HG02938 (cell line): Measurements from ENCODE around the gene SCN9A.
"Not testable (repeated sequence)": the region's sequence is repeated elsewhere in the genome, so short reads cannot be mapped to it uniquely, and the experiment has no call there.

ENCODE experiments used
- ATAC-seq: cut with Tn5 transposase; IDR thresholded peaks from one replicate; pipeline ENCODE4 v1.9.1; 2021; ENCODE audit warnings: mild to moderate bottlenecking, moderate library complexity; ENCODE audit not compliant: unreplicated experiment

The SCN9A gene

DNA sequence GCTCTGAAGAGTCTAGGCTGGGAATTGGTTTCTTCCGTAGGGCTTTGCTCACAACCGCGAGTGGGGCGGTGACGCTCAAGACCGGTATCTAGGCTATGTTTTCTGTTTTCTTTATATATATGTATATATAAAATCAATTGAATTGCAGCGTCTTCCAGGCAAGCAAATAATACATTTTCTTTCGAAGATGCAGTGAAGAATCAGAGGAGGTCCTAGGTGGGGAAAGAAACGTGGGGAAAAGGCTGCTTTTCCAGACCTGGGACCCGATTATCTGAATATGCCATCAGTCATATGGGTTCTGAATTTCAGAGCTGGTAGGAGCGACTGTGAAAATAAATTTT is 714 bp upstream of the SCN9A start:
- no peak for ATAC-seq

DNA sequence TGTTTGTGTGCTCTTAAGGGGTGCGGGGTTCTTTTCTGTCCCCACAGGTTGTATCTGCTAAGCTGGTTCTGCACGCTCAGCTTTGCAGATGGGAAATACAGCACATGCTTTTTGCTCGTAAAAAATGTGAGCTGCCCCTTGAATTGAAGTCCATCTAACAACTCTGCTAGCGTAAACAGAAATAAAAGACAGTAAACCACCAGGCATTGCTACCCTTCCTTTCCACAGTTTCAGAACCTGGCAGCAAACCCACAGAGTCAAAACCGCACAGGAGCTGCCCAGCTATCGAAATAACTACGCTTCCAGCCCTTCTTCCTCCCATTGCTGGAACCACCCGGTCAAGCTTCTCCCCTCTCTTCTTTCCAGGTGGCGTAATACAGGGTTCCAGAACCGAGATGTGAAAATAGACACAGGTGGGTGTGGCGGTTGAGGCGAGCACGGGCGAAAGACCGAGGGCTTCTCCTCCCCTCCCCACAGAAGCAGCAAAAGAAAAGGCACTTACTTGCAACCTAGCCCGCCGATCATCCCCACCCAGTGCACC is 479 bp downstream of the SCN9A start:
- ATAC-seq, result no peak

DNA sequence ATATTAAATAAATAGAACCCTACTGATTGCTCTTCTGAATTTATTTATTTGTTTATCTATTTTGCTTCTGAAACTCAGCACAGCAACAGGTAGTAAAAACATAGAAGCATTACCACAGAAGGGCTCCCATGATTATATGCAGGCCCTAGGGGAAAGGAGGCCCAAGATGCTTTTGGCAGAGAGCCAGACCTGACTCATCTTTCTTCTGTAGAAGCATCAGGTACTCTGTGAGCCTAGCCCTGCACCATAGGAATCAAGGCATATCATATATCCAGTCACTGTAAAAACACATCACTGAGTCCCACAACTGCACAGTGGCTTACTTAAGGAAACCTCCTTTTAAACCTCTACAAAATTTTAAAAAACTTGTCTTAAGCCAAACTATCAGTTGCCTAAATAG is 1.8 kb downstream of the SCN9A start:
- no peak for ATAC-seq

DNA sequence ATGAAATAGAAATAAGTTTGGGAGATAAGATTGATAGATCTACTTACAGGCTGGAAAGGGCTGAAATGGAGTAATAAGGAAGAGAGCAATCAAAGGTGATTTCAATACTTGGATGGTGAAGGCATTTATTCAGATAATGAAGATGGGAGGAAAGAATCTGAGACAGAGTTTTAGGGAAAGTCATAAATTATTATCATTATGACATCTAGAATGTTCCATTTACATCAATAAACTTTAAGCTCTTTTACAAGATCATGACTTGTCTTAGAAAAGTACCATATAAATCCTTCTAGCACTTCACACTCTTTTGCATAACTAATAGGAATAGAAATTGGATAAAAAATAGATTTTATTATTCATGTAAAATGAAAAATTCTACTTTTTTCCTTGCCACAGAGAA is 2.2 kb downstream of the SCN9A start:
- ATAC-seq, result no peak

DNA sequence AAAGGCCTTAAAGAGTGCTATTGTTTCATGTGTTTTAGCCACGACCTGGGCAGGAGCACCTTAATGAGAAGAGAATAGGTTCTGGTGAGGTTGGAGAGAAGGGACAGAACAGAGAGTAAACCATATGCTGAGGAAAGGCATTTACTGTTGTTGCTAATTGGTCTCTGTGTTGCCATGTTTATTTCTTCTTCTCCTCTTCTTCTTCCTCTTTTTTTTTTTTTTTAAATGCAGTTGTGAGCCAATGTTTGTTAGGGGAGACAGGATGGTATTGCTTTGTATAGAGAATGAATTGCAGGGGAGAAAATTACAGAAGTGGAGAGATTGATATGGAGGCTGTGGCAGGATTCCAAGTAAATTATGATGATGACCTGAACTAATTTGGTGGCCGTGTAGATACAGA is 2.6 kb downstream of the SCN9A start:
- ATAC-seq, result no peak

DNA sequence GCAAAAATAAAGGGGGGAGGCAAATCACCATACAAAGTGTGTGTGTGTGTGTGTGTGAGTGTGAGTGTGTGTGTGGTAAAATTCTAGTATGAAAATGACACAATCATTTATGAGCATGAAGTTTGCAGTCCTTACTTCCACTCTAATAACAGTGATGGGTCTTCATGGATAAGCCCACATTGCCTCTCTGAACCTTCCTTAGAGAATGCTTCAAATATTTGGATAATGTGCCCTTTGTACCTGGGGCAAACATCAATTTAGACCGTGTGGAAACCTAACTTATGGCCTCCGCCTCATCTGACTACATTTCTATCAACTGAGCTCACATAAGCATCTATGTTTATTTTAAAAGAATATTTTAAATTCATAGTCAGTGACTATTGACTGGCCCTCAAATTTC is 3.7 kb downstream of the SCN9A start:
- no peak for ATAC-seq

DNA sequence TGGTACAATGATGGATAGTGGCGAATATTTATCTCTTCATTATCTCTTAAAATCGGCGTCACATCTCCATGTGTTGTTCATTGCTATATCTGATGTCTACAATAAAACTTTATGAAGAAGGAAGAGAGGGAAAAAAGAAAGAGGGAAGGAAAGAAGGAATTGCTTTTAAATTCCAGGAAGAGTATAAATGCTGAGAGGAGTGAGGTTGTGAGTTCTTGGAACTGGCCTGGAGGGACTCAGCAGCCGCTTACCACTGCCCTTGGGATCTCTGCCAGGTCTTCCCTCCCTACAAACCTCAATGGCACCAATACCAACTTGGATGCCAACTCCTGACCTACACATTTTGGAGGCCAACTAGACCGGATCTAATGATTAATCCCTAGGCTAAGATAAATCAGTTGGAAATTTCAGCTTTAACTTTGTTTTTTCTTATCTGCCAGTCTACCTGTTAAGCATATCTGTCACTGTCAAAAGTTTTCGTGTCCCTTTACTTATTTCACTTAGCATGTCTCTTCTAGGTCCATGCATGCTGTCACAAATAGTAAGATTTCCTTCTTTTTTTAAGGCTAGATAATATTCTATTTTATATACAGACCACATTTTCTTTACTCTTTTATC is 9.8 kb downstream of the SCN9A start:
- no peak for ATAC-seq

DNA sequence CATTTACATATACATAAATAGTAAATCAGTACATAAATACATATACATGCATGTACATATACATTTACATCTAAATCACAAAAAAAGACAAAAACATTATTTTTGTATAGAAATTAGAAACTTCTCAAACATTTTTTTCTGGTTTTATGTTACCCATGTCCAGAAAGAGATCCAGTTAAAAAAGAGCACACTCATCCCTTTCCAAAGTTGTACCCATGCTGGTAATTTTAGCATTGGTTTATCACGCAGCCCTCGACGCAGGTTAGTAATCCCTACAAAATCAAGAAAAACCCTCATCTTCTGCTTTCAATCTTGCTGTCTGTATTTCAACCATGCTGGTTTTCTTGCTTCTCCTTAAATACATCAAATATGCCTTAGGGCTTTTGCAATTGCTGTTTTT is 10.5 kb downstream of the SCN9A start:
- no peak for ATAC-seq

DNA sequence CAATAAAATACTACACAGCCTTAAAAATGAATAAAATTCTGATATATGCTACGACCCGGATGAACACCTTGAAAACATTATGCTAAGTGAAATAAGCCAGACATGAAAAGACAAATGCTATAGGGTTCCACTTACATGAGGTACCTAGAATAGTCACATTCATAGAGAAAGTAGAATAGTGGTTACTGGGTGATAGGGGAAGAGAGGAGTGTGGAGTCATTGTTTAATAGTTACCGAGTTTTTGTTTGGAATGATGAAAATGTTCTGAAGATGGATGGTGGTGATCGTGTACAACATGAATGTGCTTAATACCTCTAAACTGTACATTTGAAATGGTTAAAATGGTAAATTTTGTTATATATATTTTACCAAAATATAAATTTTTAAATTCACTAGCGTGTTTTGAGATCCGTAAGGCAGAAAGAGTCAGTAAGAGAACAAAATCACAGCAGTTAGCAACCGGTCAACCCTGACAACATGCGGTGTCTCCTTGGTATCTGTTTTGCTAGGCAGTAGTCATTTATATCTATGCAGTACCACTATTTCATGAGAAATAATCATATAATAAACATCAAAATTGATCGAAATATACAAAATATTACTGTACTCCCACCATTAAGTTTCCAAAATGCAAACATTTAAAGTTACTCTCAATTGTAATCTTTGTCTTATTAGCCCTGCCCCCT is 11.1 kb downstream of the SCN9A start:
- no peak for ATAC-seq

DNA sequence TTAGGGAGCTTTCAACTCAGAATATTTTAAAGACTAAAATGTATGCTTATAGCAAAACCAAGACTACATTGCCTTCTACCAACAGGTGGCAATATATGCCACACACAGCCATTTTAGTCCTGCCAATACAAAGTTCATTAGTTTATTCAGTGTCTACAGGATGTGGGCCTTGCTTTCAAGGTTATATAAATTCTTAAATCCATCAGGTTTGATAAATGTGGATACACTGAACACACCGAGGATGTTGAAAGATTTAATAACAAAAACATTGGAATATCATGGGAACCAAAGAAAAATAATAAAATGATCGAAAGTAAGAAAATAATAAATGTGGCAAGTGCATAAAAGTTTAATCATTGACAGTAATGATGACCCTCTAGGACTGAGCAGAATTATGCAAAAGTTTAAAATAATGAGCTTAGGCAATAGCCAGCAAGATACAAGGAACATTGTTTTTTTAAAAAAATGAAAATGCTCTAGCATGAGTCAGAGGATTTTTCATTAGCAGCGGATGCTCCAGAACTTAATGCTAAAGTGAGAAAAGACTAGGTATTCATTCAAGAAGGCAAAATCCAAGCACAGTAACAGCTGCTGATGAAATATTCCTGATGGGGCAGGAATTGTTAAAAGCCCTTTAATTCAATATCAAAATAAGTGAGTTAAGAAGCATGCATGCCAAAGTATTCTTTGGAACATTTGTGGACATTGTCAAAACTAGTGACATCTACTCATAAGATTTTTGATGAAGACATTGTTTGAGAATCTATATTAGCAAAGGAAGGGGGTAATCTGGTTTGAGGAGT is 14.2 kb downstream of the SCN9A start:
- no peak for ATAC-seq

DNA sequence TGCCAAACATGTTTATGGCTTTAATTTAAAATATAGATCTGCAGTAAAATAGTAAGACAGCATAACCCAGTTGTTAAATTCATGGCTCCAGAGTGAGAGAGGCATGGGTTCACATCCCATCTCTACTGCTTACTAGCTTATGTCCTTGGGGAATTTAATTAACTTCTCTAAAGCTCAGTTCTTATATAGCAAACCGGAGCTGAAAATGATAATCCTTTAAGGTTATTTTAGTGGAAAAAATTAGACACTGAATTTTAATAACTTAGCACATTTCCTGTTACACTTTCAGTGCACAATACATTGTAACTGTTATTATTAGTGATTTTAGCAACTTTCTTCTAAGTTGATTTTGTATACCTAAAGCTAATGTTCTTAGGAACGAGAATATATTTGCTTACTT is 14.8 kb downstream of the SCN9A start:
- no peak for ATAC-seq

DNA sequence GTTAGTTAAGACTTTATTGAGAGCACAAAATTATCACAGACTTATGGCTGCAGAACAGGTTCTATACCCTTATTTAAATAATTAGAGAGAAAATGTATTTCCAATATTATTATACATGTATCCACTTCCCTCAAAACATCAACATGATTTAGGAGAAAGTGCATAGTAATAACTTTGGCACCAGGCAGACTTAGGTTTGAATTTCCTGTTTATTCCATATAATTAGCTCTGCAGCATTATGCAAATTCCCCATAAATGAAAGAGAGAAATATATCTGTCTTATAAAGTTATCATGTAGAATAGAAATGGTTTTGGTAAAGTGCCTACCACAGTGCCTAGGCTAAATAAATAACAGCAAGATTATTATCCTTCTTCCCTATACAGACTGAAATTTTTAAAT is 15.3 kb downstream of the SCN9A start:
- no peak for ATAC-seq

DNA sequence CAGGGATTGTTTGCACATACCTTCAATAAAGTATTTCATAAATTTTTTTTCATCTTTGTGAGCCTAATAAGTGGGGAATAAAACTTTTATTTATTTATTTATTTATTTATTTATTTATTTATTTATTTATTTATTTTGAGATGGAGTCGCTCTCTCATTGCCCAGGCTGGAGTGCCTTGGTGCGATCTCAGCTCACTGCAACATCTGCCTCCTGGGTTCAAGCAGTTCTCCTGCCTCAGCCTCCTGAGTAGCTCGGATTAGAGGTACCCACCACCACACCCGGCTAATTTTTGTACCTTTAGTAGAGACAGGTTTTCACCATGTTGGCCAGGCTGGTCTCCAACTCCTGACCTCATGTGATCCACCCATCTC is 17.8 kb downstream of the SCN9A start:
- not testable (repeated sequence) for ATAC-seq

DNA sequence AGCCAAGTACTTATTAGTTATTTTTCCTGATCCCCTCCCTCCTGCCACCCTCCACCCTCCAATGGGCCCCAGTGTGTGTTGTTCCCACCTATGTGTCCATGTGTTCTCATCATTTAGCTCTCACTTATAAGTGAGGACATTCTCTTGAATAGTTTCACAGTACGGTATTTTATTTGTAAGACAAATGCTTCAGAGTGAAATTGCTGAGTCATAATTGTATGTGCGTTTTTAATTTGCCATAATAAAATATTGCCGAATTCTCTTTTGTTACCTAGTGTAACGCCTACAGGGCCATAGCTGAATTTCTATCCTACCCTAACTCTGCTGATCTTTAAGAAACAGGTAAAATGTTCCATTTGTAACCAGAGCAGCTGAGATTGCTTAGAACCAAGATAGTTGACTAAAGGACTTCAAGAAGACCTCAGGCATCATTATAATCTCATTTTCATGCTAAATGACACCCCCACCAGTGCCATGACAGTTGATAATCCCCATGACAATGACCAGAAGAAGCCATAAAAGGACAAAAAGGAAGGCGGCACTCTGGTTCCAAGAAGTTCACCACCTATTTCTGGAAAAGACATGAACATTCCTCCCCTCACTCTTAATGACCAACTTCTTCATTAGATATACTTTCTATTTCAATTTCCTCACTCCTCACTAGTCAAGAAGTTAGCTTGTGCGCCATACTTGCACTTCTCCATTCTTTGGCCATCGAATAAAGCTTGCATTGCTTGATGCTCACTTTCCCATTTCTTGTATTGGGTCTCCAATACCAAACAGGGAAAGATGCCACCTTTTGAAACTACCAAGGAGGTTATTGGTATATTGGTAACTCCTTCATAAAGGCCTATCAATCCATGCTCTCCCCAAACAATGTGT is 18.4 kb downstream of the SCN9A start:
- ATAC-seq, result no peak

DNA sequence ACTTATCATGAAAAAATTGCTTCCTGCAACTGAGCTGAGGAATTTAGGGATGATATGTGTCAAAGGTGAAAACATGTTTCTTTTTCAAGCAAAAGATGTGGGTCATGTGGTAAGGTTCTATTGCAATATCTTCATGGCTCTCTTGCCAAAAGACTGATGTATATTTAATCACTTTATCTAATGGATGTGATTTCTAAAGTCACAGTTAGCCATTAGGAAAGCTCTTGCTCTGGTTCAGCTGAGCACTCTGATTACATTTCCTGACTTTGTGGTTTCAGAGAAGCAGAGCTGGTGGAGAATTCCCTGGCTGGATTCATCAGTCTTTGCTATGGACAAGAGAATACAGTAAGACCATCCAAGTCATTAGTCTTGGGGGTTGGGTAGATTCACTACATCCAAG is 24.4 kb downstream of the SCN9A start:
- no peak for ATAC-seq

DNA sequence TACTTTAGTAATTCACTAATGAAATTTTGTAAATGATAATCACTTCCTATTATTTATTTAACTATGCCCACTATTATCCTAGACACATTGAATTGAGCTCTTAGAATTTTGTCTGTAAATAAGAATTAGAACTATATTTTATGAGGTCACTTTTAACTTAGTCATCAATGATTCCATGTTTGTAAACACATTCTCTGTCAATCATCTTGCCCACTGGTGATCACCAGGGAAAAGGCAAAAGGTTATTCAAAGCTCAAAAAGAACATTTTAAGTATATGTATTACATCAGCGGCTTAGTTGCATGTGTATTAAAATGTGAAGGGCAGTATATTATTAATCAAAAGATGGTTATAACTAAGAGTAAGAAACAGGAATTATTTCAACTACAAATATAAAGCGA is 25.2 kb downstream of the SCN9A start:
- ATAC-seq, result no peak

DNA sequence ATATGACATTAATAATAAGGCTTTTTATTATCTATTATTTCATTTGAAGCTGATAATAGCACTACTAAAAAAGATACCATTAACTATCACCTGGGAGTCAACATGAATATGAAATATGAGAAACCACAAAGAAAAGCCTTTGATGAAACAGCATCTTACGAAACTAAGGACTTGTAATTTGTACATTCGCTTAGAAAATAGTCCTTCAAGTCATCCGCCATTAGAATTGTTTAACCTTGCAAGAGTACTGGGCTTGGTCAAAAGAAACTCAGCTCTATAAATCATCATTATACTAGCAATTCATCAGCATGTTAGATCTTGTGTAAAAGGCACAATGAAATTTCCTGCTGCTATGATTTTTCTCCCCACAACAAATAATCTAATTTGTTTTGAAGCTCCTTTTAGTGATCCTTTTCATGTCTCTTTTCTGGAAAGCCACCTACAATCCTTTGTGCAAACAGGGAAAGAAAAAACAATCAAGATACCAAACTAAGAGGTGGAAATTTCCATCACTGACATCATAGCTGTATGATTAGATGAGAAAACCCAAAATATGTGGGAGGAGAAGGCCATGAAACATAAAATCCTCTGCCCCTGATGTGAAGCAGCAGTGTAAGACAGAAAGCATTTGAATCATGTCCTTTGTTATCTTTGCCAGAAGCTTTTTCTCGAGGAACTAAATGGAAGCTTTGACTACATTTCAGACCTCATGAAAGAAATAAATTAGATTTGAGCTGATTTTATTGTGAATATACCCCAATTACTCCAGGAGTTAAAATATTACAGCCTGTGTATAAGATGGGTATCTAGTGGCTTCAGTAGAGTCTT is 31.2 kb downstream of the SCN9A start:
- no peak for ATAC-seq

DNA sequence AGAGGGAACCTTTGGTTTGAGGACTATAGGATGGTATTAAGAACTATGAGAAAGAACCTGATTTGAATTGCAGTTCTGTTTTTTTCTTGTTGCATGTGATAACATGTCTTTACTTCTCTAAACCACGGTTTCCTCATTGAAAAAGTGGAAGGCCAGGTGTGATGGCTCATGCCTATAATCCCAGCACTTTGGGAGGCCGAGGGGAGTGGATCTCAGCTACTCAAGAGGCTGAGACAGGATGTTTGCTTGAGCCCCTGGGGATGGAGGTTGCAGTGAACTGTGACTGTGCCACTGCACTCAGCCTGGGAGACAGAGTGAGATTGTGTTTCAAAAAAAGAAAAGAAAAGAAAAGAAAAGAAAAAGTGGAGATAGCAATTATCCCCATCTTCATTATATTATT is 32.3 kb downstream of the SCN9A start:
- ATAC-seq, result no peak

DNA sequence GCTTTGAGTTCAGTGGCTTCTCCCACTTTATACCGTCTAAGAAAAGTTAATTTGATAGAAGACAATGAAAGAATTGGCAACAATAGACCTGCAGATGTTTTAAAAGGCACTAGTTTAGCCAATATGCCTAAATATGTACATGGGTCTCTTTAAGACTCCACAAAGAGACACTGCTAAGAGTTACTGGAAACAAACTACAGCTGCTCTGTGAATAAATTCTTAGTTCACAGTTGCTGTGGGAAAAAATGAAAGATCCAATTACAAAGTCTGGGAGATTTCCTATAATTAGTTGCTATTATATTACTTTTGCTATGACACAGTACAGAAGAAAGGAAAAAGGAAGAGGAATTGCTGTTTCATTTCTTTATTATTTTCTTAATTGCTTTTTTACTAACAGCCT is 34.3 kb downstream of the SCN9A start:
- ATAC-seq, result no peak

DNA sequence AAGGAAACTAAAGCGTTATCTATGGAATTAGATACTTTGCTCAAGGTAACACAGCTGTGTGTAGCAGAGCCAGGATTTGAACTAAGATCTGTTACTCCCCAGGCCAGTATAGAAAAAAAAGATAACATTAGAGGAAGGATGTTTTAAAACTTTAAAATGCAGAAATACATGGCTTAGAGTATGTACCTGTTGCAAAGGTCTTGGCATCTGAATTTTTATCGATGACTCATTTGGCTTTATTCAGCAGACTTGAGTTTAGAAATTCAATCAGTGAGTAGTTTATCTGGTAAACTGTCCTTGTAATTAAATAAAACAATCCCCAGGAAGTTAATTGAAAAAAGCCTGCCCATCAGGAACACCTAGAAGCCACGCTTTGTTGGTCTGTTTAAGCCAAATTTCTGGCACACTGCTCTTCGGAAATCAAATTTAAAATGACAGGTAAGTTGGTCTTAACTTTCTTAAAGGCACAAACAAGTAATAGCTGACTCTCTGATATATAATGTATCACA is 36.9 kb downstream of the SCN9A start:
- ATAC-seq, result no peak
